ENCODE measurements around the gene MPP4. TPM values are rescaled to one million over a fixed set of nuclear protein-coding genes. Genes with fewer than 3 reads are reported as not detected.
A peak's percentile ranks its signal among the peaks of the same experiment; 100 is the strongest.

The MPP4 gene
- total RNA-seq, 2 donors from 2014 or later = 5.5 TPM; not detected in 1

- ATAC-seq (ENCODE audit: insufficient number of reproducible peaks, low FRiP score, low read depth) (no peak), DNase-seq (ENCODE audit: low spot score) (no peak)
- Histone ChIP-seq H3K4me1 (ENCODE audit: control insufficient read depth in 1 of 2, low read depth in 2 of 2) (peaks cover 4 to 19% of the 10 kb centered on the region in 2 donors), H3K36me3 (no peaks in the 10 kb centered on the region), H3K27me3 (replicated peaks; ENCODE audit: insufficient read depth) (no peaks in the 10 kb centered on the region), H3K9me3 (no peaks in the 10 kb centered on the region), H3K27ac (no peak overlapping the region), H3K4me3 (no peak overlapping the region)
- TF ChIP-seq CTCF (IDR thresholded peaks at IDR 0.05) = no peak
These were observed 42.3 kb downstream of the MPP4 start for GRCh38 chr2:201656102-201656501.

GRCh38 chr2:201654616-201655384 lies 43.6 kb downstream of the MPP4 start:
- H3K27ac ChIP-seq = peak overlapping the region in 1 of 2 donors; percentile 23

DNA sequence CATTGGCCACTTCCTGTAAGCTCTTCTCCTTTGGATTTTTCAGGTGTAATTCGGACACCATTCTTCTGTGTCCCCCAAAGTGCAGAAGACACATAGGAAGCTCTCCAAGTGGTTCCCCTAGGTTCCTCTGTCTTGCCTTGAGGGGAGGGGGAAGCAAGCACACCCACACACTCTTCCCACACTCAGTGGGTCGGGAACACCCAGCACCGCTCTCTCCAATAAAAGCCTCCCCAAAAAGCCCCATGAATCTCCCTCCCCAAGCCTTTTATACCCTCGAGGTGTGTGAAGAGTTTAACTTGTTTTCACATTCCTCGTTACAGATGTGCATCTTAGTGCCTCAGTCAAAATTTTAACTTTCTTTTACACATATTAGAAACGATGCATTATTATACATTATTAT lies 45.2 kb downstream of the MPP4 start:
- Histone ChIP-seq H3K4me1 (ENCODE audit: control insufficient read depth in 1 of 2, low read depth in 2 of 2) (peaks cover 4 to 19% of the 10 kb centered on the region in 2 donors), H3K27me3 (replicated peaks; ENCODE audit: insufficient read depth) (no peaks in the 10 kb centered on the region), H3K27ac (peak overlapping the region; percentile 82 to 95), H3K4me3 (no peak overlapping the region), H3K36me3 (no peaks in the 10 kb centered on the region), H3K9me3 (no peaks in the 10 kb centered on the region)
- DNase-seq (ENCODE audit: low spot score) (no peak), ATAC-seq (ENCODE audit: insufficient number of reproducible peaks, low FRiP score, low read depth) (no peak)
- no peak for TF ChIP-seq CTCF (IDR thresholded peaks at IDR 0.05)

More at GRCh38 chr2:201654616-201655384, 43.6 kb downstream of the MPP4 start:
- no peaks in the 10 kb centered on the region for H3K36me3 ChIP-seq
- H3K4me1 ChIP-seq (ENCODE audit: control insufficient read depth in 1 of 2, low read depth in 2 of 2) = peaks cover 4 to 19% of the 10 kb centered on the region in 2 donors
- no peak for TF ChIP-seq CTCF (IDR thresholded peaks at IDR 0.05)
- H3K9me3 ChIP-seq = no peaks in the 10 kb centered on the region
- H3K27me3 ChIP-seq (replicated peaks; ENCODE audit: insufficient read depth) = no peaks in the 10 kb centered on the region
- H3K4me3 ChIP-seq = no peak overlapping the region
- DNase-seq (ENCODE audit: low spot score) = no peak
- no peak for ATAC-seq (ENCODE audit: insufficient number of reproducible peaks, low FRiP score, low read depth)

DNA sequence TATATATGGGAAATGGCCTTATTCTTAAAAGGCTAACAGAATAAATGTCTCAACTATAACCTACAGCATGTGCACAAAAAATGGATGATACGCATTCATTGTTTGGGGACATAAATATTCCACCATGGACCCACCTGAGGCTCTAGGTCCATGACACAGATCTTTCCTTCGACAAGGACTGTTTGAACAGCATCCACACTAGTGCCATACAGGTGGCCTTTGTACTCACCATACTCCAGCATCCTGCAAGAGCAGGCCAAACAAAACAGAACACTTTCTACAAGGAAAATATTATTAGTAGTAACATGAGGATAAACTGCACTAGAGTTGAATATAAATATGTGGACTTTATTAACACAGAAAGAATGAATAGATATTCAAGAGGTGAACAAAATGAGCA lies 49.0 kb downstream of the MPP4 start:
- ATAC-seq (ENCODE audit: insufficient number of reproducible peaks, low FRiP score, low read depth) (no peak), DNase-seq (ENCODE audit: low spot score) (no peak)
- TF ChIP-seq CTCF (IDR thresholded peaks at IDR 0.05) = no peak
- H3K9me3 ChIP-seq = no peaks in the 10 kb centered on the region
- no peak overlapping the region for H3K4me3 ChIP-seq
- no peak overlapping the region for H3K27ac ChIP-seq
- H3K4me1 ChIP-seq (ENCODE audit: control insufficient read depth in 1 of 2, low read depth in 2 of 2) = peaks cover 8 to 19% of the 10 kb centered on the region in 2 donors
- H3K27me3 ChIP-seq (replicated peaks; ENCODE audit: insufficient read depth) = no peaks in the 10 kb centered on the region
- no peaks in the 10 kb centered on the region for H3K36me3 ChIP-seq

DNA sequence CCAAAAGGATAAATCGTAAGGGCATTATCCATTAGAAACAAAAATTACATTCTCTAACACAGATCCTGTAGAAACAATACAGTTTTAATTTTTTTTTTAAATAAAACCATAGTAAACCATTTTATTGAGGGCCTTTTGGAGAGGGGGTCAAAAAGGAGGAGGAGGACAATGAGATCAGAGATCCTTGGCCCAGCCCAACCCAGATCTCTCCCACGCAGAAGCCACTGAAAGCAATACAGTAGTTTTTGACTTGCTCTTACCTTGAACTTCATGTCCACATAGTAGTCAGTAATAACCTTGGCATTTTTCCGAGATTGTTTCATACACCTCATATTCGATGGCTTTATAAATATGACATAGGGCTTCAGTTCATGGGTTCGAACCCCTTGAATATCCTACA lies 51.0 kb downstream of the MPP4 start:
- Histone ChIP-seq H3K9me3 (no peaks in the 10 kb centered on the region), H3K4me3 (no peak overlapping the region), H3K4me1 (ENCODE audit: control insufficient read depth in 1 of 2, low read depth in 2 of 2) (peaks cover 4 to 22% of the 10 kb centered on the region in 2 donors), H3K36me3 (no peaks in the 10 kb centered on the region), H3K27ac (no peak overlapping the region), H3K27me3 (replicated peaks; ENCODE audit: insufficient read depth) (no peaks in the 10 kb centered on the region)
- no peak for ATAC-seq (ENCODE audit: insufficient number of reproducible peaks, low FRiP score, low read depth)
- DNase-seq (ENCODE audit: low spot score) = no peak
- no peak for TF ChIP-seq CTCF (IDR thresholded peaks at IDR 0.05)

Measured in thoracic aorta (tissue), 2 donors.